Right cardiac atrium (tissue), 5 donors: ENCODE measurements around the gene DTX3. TPM values are rescaled to one million over a fixed set of nuclear protein-coding genes. Genes with fewer than 3 reads are reported as not detected.

Experiments
- ATAC-seq, 2 donors: fragments of 200-7000 bp; cut with Tn5 transposase; one replicate each; pipeline versions ENCODE4 v1.8.0 to v1.9.1; 2020; ENCODE audit warnings: moderate library complexity in 2 of 2, mild to moderate bottlenecking in 1 of 2
- DNase-seq, 3 donors: peaks; one replicate each; pipeline ENCODE4 v3.0.0-alpha.2; 2020
- H3K27ac ChIP-seq: one replicate; pipeline ENCODE4 v1.5.1; 2013; ENCODE audit warnings: mild to moderate bottlenecking, low read length, control low read depth, moderate library complexity
- H3K27me3 ChIP-seq: one replicate; pipeline ENCODE4 v1.6.1; 2013; ENCODE audit not compliant: control insufficient read depth, insufficient read depth
- H3K4me1 ChIP-seq: one replicate; pipeline ENCODE4 v1.6.1; 2013; ENCODE audit warnings: low read length; ENCODE audit not compliant: control insufficient read depth, insufficient read depth
- H3K4me3 ChIP-seq: one replicate; pipeline ENCODE4 v1.5.1; 2013; ENCODE audit warnings: low read length, control low read depth
- H3K9me3 ChIP-seq: one replicate; pipeline ENCODE4 v1.6.1; 2013; ENCODE audit warnings: low read length; ENCODE audit not compliant: control insufficient read depth
- WGBS: extraction: QIAGEN DNeasy Blood & Tissue Kit; methylation state at CpG from one replicate; pipeline ENCODE4 v1.1.7; 2013; 5-methylcytosine and 5-hydroxymethylcytosine counted together
- intact Hi-C, 4 donors: fragments of 100-400 bp; cut with DNase I; formaldehyde crosslinking; loops; one replicate each; pipeline versions ENCODE4 v1.11.0 to v1.14.0; 2022 to 2023
- polyA plus RNA-seq: library from polyadenylated mRNA; stranded (reverse); fragments of 200-250 nt; gene quantifications from one replicate; pipeline ENCODE4 v1.2.3, GENCODE V29; 2013
- total RNA-seq, 4 donors: library from RNA; stranded (reverse); fragmentation: NEBNext Ultra II Directional; extraction: Animal tissue kit (Norgen Biotek cat#: 25700); gene quantifications; one replicate each; pipeline ENCODE4 v1.2.1, GENCODE V29; 2021
- donor health status: healthy with polysubstance abuse.
- donor health status: DM: no; HTN: yes; CAD: no.
- donor health status: DM: no; HTN: no; CAD: no.
- donor health status: DM: no; HTN: yes; CAD: no; lungs with severe emphysema.
- donor health status: DM: yes; HTN: yes; CAD: no.

The DTX3 gene
- total and polyA plus RNA-seq, 5 donors: 28.9 to 44.6 (median 37.4) TPM

DNA sequence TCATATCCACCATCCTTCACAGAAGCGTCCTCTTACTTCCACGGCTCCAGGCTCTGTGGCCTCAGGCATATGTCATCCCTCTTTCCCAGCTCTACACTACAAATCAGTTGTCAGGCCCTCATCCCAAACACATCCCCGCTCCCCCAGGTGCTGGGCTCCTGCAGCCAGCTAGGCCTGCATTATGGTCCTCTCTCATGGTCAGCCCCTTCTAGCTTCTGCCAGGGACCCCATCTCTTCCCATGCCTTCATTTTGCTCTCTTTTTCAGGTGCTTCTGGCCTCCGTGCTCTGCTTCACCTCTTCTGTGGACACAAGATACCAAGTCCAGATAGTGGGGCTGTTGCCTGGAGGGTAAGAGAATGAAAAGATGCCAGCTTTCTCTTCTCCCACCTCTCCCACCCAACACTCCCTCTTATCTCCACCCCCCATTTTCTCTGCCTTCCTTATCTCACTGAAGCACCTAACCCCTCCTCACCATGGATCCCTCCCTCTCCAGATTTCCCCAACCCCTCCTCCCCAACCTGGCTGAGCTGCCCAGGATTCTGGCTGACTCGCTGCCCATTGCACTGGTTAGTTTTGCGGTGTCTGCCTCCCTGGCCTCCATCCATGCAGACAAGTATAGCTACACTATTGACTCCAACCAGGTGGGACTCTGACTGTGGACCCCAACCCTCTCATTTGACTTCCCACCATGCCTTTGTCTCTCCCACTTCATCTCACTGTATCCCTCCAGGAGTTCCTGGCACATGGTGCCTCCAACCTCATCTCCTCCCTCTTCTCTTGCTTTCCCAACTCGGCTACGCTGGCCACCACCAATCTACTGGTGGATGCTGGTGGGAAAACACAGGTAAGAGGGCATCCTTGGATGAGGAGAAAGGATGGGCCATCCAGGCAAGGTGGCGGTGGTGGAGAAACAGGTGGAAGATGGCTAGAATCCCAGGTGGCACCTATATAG, 17.9 kb downstream of the DTX3 start:
- Histone ChIP-seq H3K9me3 (no peaks in the 10 kb centered on the region), H3K27ac (no peak overlapping the region), H3K4me1 (no peaks in the 10 kb centered on the region), H3K4me3 (no peak overlapping the region), H3K27me3 (no peaks in the 10 kb centered on the region)
- DNase-seq: no peak
- intact Hi-C loops: loop anchor here (1.0 to 10.0 kb wide), 3 partner anchors 39 to 158 kb away; no protein-coding TSS in a partner anchor
- ATAC-seq: no peak
- WGBS: 89% methylated on average over 9 of the region's 9 CpGs

DNA sequence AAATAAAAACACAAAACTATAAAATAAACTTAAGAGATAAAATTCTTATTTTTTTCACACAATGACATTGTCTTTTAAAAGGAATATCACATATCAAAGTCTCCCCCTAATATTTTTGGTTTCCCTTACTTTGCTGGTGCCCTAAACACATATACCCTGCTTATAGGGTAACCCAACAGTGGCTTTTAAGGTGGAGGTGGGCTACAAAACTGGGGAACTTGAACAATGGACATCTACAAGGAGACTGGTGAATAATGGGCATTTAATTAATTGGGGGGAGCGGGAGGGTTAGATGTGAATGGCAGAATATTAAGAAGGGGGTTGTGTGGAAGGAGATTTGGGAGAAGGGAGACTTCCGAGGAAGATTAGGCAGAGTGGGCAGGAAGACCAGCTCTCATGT, 18.8 kb downstream of the DTX3 start:
- Histone ChIP-seq H3K27ac (no peak overlapping the region), H3K9me3 (no peaks in the 10 kb centered on the region), H3K27me3 (no peaks in the 10 kb centered on the region), H3K4me3 (no peak overlapping the region), H3K4me1 (no peaks in the 10 kb centered on the region)
- WGBS: 89% methylated on average over 2 of the region's 2 CpGs
- ATAC-seq (no peak), DNase-seq (no peak)
- intact Hi-C loops: loop anchor here in 3 of 4 donors (5.0 to 10.0 kb wide), 2 partner anchors 41 to 159 kb away; no protein-coding TSS in a partner anchor

DNA sequence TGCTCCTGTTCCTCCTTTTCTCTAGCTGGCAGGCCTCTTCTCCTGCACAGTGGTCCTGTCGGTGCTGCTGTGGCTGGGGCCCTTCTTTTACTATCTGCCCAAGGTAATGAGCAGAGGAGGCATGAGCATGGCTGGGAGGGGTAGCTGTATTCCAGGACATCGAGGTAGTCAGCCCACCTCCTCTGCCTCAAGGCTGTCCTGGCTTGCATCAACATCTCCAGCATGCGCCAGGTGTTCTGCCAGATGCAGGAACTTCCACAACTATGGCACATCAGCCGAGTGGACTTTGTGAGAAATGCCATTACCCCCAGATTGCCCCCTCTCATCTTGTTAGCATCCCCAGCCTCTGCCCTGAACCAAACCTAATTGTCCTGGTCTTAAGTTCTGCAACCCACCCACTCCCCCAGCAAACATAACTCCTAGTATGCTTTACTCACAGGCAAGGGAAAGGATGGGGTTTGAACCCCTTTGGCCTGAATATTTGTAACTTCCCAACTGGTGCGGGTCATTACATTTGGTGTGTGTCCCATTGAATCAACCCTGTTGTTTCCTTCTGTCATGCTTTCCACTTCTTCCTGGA, 19.3 kb downstream of the DTX3 start:
- 75% methylated on average over 5 of the region's 5 CpGs for WGBS
- Histone ChIP-seq H3K27me3 (no peaks in the 10 kb centered on the region), H3K27ac (no peak overlapping the region), H3K4me3 (no peak overlapping the region), H3K9me3 (no peaks in the 10 kb centered on the region), H3K4me1 (no peaks in the 10 kb centered on the region)
- intact Hi-C loops: loop anchor here in 3 of 4 donors (5.0 to 10.0 kb wide), 2 partner anchors 42 to 159 kb away; no protein-coding TSS in a partner anchor
- DNase-seq: no peak
- ATAC-seq: no peak

DNA sequence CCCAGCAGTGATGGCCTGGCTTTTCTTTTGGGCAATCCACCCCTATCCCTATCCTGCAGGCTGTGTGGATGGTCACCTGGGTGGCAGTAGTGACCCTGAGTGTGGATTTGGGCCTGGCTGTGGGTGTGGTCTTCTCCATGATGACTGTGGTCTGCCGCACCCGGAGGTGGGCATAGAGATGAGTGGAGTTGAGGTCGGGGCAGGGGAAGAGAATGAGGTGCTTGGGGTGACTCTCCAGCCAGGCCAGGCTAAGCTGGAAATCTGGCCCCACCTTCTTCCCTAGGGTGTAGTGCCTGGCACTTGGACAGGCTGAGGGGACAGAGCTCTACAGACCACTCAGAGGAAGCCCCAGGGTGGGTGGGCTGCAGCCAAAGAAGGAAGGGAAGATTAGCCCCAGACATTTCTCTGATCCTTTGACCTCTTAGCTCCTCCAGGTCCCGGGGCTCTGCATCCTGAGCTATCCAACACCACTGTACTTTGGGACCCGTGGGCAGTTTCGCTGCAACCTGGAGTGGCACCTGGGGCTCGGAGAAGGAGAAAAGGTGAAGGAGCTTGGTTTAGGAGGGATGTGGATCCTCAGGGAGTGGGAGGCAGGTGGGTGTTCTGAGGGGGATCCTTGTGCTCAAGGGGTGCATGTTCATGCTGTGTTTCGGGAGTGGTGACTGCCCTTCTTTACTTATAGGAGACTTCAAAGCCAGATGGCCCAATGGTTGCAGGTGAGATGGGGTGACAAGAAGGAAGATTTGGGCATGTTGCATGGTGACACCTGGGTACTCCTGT, 20.0 kb downstream of the DTX3 start:
- no peaks in the 10 kb centered on the region for H3K27me3 ChIP-seq
- H3K4me3 ChIP-seq: no peak overlapping the region
- no peaks in the 10 kb centered on the region for H3K9me3 ChIP-seq
- H3K4me1 ChIP-seq: no peaks in the 10 kb centered on the region
- 81% methylated on average over 8 of the region's 8 CpGs for WGBS
- DNase-seq (no peak), ATAC-seq (no peak)
- intact Hi-C loops: loop anchor here in 3 of 4 donors (5.0 to 10.0 kb wide), 2 partner anchors 42 to 160 kb away; no protein-coding TSS in a partner anchor
- no peak overlapping the region for H3K27ac ChIP-seq

DNA sequence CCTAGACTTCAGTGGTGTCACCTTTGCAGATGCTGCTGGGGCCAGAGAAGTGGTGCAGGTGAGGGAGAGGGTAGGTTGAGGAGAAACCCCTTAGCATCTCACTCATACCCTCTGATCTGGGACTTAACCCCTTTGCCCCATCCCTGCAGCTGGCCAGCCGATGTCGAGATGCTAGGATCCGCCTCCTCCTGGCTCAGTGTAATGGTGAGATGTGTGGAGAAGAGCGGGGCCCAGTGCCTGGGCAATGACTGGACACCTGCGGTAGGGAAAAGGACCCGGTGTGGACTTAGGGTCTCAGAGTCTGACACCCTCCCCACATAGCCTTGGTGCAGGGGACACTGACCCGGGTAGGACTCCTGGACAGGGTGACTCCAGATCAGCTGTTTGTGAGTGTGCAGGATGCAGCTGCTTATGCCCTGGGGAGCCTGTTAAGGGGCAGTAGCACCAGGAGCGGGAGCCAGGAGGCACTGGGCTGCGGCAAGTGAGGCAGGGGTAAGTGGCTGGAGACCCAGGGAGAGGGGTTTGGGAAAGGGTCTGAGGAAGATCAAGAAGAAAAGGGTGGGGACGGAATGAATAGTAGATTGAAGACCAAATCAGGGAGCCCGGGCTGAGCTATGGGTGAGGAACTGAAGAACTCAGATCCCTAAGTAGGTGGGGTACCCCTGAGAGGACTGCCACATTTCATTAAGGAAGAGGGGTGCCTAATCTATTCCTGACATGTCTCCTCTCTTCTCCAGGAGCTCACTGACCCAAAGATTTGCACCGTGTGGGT, 20.8 kb downstream of the DTX3 start:
- H3K9me3 ChIP-seq: no peaks in the 10 kb centered on the region
- intact Hi-C loops: loop anchor here in 1 of 4 donors (10.0 kb wide), 1 partner anchor 161 kb away; no protein-coding TSS in a partner anchor
- H3K4me3 ChIP-seq: no peak overlapping the region
- no peak for ATAC-seq
- H3K27ac ChIP-seq: no peak overlapping the region
- peak in 1 of 3 donors; percentile 29 for DNase-seq
- H3K27me3 ChIP-seq: no peaks in the 10 kb centered on the region
- 83% methylated on average over 12 of the region's 12 CpGs for WGBS
- no peaks in the 10 kb centered on the region for H3K4me1 ChIP-seq

DNA sequence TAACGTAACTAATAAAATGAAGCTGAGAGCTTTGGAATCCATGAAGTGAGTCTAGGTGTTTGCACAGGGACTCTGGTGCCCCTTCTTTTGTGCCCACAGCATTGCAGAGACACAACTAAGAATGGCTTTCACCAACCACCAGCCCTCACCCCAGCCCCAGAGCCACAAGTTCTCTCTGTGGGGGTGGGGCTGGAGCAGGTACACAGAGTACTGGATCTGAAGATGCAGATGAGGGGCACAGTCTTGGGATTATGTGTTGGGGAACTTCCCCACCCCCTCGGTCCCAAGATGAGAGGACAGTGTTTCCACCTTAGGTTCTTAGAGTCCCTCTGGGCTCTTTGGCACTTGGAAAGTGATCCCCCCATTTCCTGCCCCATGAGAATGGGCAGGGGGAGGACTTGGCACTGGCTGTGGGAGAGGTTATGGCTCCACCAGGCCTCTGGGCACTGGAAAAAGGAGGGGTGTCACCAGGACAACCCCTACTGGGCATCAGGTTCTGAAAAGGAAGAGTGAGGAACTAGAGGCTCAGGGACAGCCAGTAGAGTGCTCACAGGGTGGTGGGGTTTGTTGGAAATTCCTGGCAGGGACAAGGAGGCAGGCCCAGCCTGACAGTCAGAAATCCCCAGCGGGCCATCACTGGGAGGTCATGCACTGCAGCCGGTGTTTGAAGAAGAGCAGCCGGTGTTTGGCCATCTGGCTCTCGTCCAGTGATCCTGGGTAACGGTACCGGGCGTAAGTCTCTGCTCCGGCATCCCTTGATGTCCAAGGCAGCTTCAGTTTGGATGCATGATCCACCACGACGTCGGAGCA, 21.7 kb downstream of the DTX3 start:
- H3K27ac ChIP-seq: no peak overlapping the region
- WGBS: 53% methylated on average over 13 of the region's 13 CpGs
- ATAC-seq: no peak
- DNase-seq: peak in 1 of 3 donors; percentile 19
- no peaks in the 10 kb centered on the region for H3K9me3 ChIP-seq
- no peaks in the 10 kb centered on the region for H3K4me1 ChIP-seq
- H3K4me3 ChIP-seq: no peak overlapping the region
- no peaks in the 10 kb centered on the region for H3K27me3 ChIP-seq
- intact Hi-C loops: loop anchor here in 1 of 4 donors (10.0 kb wide), 1 partner anchor 162 kb away; no protein-coding TSS in a partner anchor

DNA sequence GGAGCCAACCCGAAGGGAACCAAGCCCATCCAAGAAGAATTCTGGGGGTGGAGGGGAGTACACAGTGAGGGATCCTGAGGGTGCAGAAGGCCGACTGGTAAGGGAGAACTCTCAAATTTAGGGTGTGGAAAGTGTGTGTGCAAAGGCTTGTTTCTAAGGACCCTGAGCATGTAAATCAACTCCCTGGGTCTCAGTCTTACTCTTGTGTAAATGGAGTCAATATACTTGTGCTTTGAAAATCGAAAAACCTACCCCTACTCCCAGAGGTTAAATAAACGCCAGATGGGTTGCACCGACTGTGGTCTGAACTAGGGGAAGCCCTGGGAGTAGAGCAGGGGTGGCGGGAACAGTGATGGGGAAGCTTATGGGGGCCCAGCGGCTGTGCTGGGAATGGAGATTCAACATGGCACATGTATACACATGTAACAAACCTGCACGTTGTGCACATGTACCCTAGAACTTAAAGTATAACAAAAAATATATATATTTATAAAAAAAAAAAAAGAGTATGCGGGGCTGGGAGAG, 22.4 kb downstream of the DTX3 start:
- ATAC-seq: no peak
- intact Hi-C loops: loop anchor here in 1 of 4 donors (10.0 kb wide), 1 partner anchor 162 kb away; no protein-coding TSS in a partner anchor
- WGBS: 42% methylated on average over 9 of the region's 9 CpGs
- Histone ChIP-seq H3K4me1 (no peaks in the 10 kb centered on the region), H3K27ac (no peak overlapping the region), H3K9me3 (no peaks in the 10 kb centered on the region), H3K4me3 (no peak overlapping the region), H3K27me3 (no peaks in the 10 kb centered on the region)
- DNase-seq: no peak

DNA sequence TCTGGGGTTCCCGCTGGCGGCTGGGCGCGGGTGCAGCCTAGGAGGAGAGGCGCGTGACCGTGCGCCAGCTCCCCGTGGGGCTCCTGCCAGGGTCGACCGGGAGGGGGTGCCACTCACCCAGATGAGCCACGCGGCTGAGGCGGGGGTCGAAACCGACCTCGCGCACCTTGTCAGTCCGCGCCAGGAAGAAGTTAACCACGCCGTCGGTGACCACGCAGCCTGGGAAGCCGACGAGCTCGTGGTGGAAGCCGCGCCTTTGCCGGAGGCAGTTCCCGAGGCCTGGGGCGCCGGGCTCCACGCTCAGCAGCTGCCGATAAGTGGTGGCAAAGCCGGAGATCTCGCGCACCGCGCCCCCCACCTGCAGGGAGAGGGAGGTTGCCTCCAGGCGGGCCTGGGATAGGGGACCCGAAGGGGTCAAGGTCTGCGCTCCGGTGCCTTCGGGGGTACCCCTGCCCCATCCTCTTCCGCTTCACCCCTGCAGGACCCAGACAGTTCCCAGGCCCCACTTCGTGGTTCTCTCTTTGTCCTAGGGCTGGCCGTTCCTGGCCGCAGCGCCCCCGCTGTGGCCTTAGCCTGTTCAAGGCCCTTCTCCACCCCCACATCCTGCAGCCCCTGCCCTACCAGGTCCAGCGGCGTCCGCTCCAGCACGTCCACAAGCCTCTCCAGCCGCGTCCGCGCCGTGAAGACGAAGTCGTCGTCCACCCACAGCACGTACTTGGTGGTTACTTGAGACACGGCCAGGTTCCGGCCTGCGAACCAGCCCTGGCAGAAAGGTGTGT, 23.1 kb downstream of the DTX3 start:
- Histone ChIP-seq H3K4me1 (no peaks in the 10 kb centered on the region), H3K27ac (no peak overlapping the region), H3K4me3 (no peak overlapping the region), H3K9me3 (no peaks in the 10 kb centered on the region), H3K27me3 (no peaks in the 10 kb centered on the region)
- DNase-seq (peak in 2 of 3 donors; percentile 52 to 59), ATAC-seq (no peak)
- WGBS: 19% methylated on average over 67 of the region's 67 CpGs
- intact Hi-C loops: loop anchor here in 1 of 4 donors (10.0 kb wide), 1 partner anchor 163 kb away; no protein-coding TSS in a partner anchor
